Gastroesophageal sphincter (tissue), 4 donors: ENCODE data around the gene IL24. TPM values are rescaled to one million over a fixed set of nuclear protein-coding genes. Genes with fewer than 3 reads are reported as not detected.
"Not testable (repeated sequence)": the region's sequence is repeated elsewhere in the genome, so short reads cannot be mapped to it uniquely, and the experiment has no call there.

Experiments used
- ATAC-seq: fragments of 150-250 bp; one replicate; pipeline ENCODE4 v1.9.1; 2016; ENCODE audit warnings: mild to moderate bottlenecking, moderate library complexity
- H3K27ac ChIP-seq, 4 donors: fragments of 200-600 bp; sonication (generic) in 3 of 4; 1 replicate in 3 of 4; 2 replicates in 1 of 4; pipeline ENCODE4 v1.5.1; 2016 to 2019
- H3K27me3 ChIP-seq: fragments of 200-600 bp; sonication (generic); one replicate; pipeline ENCODE4 v1.5.1; 2019
- H3K36me3 ChIP-seq, 2 donors: fragments of 200-600 bp; sonication (generic); one replicate each; pipeline ENCODE4 v1.5.1; 2019; ENCODE audit warnings: control low read depth in 1 of 2
- H3K4me1 ChIP-seq, 3 donors: fragments of 200-600 bp; sonication (generic); 1 replicate in 2 of 3; 2 replicates in 1 of 3; pipeline ENCODE4 v1.5.1; 2016 to 2019; ENCODE audit warnings: control low read depth in 2 of 3
- H3K4me3 ChIP-seq, 2 donors: fragments of 200-600 bp; sonication (generic); one replicate each; pipeline ENCODE4 v1.5.1; 2019; ENCODE audit warnings: mild to moderate bottlenecking in 1 of 2, moderate library complexity in 1 of 2
- H3K9me3 ChIP-seq, 3 donors: fragments of 200-600 bp; sonication (generic); one replicate each; pipeline ENCODE4 v1.5.1; 2017 to 2019; ENCODE audit warnings: control low read depth in 2 of 3
- EP300 ChIP-seq: sonication (generic); formaldehyde crosslinking; IDR thresholded peaks from one replicate; pipeline ENCODE4 v1.6.1; 2017; ENCODE audit warnings: antibody characterized with exemption, mild to moderate bottlenecking
- POLR2A ChIP-seq, 2 donors: fragments of 450-650 bp; IDR thresholded peaks; one replicate each; pipeline ENCODE4 v1.6.1; 2017; ENCODE audit warnings: antibody characterized with exemption in 2 of 2, mild to moderate bottlenecking in 2 of 2, moderate library complexity in 1 of 2
- POLR2AphosphoS5 ChIP-seq: sonication (generic); formaldehyde crosslinking; IDR thresholded peaks from one replicate; pipeline ENCODE4 v1.6.1; 2017; ENCODE audit warnings: antibody characterized with exemption
- WGBS, 2 donors: methylation state at CpG; one replicate each; pipeline ENCODE4 v1.1.5; 2018; ENCODE audit warnings: low coverage in 1 of 2; 5-methylcytosine and 5-hydroxymethylcytosine counted together
- total RNA-seq, 4 donors: library from RNA; depleted of rRNA; stranded (reverse); fragments of >200 nt; gene quantifications; one replicate each; pipeline ENCODE4 v1.1.0, GENCODE V29; 2016
- TF ChIP-seq, protein P1 (sequence below), 4 experiments: fragments of 200-600 bp in 2 of 4; fragments of 450-650 bp in 2 of 4; sonication (generic) in 1 of 4; IDR thresholded peaks; one replicate each; pipeline ENCODE4 v1.5.1; 2017 to 2019; ENCODE audit warnings: antibody characterized with exemption in 4 of 4, mild to moderate bottlenecking in 2 of 4, moderate library complexity in 2 of 4

IL24 gene
- total RNA-seq, 4 donors from 2014 or later = not detected

DNA sequence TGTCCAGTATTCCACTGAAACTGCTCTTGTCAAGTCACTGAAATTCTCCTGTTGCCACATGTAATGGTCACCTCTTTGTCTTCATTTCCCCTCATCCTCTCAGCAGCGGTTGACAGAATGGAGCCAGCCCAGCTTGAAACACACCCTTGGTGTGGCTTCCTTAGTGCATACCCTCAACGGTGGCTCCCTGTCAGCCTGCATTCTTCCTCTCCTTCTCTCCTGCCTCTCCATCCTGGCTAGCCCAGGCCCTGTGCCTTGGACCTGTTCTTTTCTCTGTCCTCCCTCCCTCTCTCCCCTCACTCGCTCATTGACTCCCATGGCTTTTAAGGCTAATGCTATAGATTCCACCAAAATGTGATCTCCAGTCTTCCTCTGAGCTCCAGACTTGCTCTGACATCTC, 20.8 kb downstream of the IL24 start:
- Histone ChIP-seq H3K4me1 (no peaks in the 10 kb centered on the region), H3K27ac (no peak overlapping the region), H3K4me3 (no peak overlapping the region), H3K27me3 (peaks cover 32% of the 10 kb centered on the region), H3K36me3 (no peaks in the 10 kb centered on the region), H3K9me3 (no peaks in the 10 kb centered on the region)
- 79 to 88% methylated on average over 1 to 3 of the region's 3 CpGs for WGBS, 2 donors
- TF ChIP-seq POLR2AphosphoS5 (no peak), EP300 (no peak), POLR2A (IDR thresholded peaks at IDR 0.05) (no peak)
- TF ChIP-seq, protein P1, sequence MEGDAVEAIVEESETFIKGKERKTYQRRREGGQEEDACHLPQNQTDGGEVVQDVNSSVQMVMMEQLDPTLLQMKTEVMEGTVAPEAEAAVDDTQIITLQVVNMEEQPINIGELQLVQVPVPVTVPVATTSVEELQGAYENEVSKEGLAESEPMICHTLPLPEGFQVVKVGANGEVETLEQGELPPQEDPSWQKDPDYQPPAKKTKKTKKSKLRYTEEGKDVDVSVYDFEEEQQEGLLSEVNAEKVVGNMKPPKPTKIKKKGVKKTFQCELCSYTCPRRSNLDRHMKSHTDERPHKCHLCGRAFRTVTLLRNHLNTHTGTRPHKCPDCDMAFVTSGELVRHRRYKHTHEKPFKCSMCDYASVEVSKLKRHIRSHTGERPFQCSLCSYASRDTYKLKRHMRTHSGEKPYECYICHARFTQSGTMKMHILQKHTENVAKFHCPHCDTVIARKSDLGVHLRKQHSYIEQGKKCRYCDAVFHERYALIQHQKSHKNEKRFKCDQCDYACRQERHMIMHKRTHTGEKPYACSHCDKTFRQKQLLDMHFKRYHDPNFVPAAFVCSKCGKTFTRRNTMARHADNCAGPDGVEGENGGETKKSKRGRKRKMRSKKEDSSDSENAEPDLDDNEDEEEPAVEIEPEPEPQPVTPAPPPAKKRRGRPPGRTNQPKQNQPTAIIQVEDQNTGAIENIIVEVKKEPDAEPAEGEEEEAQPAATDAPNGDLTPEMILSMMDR (IDR thresholded peaks at IDR 0.05) = no peak
- no peak for ATAC-seq

DNA sequence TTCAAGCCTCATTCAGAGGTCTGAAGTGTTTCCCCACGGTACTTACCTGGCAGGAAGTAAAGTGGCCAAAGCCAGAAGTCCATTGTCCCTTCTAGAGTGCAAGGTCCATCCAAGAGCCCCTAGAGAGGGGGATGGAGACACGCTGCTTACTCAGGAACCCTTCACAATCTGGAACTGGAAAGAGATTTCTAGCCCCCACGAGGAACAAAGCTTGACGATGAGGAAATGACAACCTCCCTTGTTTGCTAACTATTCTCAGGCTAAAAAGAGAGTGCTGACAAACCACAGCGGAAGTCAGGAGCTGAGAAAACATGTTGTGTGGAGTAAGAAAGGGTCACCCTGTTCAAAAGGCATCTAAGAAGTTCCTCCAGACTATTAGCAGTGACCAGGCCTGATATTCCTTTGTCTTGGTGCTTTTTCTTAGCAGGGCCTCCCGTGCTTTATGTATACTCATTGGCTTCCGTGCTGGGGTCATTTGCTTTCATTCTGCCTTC, 24.6 kb downstream of the IL24 start, which contains the start of gene FCMR:
Gene FCMR, minus strand, starts transcription at position 170 of the 494 bp plus-strand sequence. Its CDS starts 87 bp downstream, at position 83.
- WGBS, 2 donors = 55 to 69% methylated on average over 5 to 6 of the region's 7 CpGs

DNA sequence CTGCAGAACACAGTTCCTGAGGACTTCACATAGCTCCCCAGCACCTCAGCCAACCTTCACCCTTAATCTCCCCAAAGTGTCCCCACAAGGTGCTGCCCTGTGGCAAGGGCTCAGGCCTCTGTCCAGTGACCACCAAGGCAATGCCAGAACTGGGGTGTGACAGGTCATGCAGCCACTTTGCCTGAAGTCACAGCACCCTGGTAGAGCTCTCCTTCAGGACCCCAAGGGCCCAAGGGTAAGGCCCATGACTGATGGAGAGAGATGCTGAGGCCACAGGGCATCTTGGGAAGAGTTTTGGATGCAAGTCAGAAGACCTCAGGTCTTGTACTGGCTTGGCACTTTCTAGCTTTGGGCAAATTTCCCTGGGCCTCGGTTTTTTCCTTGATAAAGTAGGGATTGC, 25.3 kb downstream of the IL24 start:
- H3K27ac ChIP-seq = no peak overlapping the region
- H3K4me3 ChIP-seq = no peak overlapping the region
- TF ChIP-seq EP300 = no peak
- TF ChIP-seq, protein P1 (IDR thresholded peaks at IDR 0.05) = no peak
- no peak for TF ChIP-seq POLR2A (IDR thresholded peaks at IDR 0.05)
- H3K9me3 ChIP-seq = no peaks in the 10 kb centered on the region
- no peaks in the 10 kb centered on the region for H3K36me3 ChIP-seq
- 80 to 100% methylated on average over 1 of the region's 1 CpG for WGBS, 2 donors
- no peak for ATAC-seq
- H3K27me3 ChIP-seq = no peaks in the 10 kb centered on the region
- H3K4me1 ChIP-seq = no peaks in the 10 kb centered on the region

More for the DNA sequence above, 24.6 kb downstream of the IL24 start, which contains the start of gene FCMR:
- Histone ChIP-seq H3K4me1 (no peaks in the 10 kb centered on the region), H3K36me3 (no peaks in the 10 kb centered on the region), H3K27ac (no peak within 1 kb of the TSS), H3K9me3 (no peaks in the 10 kb centered on the region), H3K4me3 (no peak within 1 kb of the TSS), H3K27me3 (no peaks in the 10 kb centered on the region)
- no peak for ATAC-seq
- TF ChIP-seq POLR2A (IDR thresholded peaks at IDR 0.05) = no peak

DNA sequence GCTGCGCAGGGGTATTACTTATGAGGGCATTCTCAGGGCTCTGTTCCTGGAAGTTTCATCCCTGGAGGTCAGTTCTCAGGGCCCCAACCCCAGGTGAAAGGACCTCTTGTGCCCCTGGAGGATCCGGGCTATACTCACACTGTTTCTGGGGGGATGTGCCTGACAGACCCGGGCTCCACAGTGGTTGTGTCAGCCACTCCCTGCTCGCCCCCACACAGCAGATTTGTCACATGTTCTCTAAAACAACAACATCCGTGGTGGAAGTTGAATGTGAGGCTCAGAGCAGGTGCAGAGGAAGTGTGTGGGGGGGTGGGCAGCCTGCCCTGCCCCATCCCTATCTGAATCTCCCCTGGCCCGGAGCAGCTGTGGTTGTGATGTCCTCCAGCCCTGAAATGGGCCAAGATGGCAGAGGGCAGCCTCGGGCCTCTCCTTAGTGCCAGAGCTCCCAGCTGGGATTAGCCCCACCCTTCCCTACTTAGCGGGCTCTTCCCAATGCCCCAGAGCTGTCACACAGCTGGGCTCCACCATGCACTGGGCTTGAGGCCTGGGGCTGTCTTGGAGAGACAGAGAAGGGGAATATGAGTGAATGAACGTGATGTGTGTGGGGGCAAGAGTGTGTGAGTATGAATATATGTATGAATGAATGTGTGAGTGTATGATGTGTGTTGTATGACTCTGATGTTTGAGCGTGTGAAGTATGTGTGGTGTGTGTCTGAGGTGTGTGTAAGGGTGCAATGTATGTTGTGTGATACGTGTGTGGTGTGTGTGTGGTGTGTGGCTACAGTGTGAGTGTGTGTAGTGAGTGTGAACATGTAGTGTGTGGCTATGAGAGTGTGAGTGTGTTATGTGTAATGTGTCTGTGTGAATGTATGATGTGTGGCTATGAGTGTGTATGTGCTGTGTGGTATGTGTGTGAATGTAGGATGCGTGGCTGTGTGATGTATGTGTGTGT, 26.0 kb downstream of the IL24 start:
- no peaks in the 10 kb centered on the region for H3K27me3 ChIP-seq
- H3K9me3 ChIP-seq = no peaks in the 10 kb centered on the region
- H3K27ac ChIP-seq = no peak overlapping the region
- H3K4me1 ChIP-seq = no peaks in the 10 kb centered on the region
- WGBS, 2 donors = 82 to 89% methylated on average over 4 to 5 of the region's 12 CpGs
- no peaks in the 10 kb centered on the region for H3K36me3 ChIP-seq
- peak; percentile 5 for ATAC-seq
- TF ChIP-seq, protein P1 (IDR thresholded peaks at IDR 0.05) = no peak
- TF ChIP-seq POLR2AphosphoS5 (no peak), POLR2A (IDR thresholded peaks at IDR 0.05) (no peak)
- H3K4me3 ChIP-seq = no peak overlapping the region

DNA sequence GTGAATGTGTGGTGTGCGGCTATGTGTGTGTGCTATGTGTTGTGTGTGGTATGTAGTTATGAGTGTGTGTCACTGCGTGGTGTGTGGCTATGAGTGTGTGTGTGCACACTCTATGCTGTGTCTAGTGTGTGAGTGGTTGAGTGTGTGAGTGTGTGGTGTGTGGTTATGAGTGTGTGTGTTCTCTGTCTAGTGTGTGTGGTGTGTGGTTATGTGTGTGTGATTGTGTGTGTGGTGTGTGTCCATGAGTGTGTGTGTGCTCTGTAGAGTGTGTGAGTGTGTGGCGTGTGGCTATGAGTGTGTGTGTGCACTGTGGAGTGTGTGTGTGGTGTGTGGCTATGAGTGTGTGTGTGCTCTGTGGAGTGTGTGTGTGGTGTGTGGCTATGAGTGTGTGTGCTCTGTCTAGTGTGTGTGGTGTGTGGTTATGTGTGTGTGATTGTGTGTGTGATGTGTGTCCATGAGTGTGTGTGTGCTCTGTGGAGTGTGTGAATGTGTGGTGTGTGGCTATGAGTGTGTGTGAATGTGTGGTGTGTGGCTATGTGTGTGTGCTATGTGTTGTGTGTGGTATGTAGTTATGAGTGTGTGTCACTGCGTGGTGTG, 26.8 kb downstream of the IL24 start:
- not testable (repeated sequence) for H3K27me3 ChIP-seq, H3K4me1 ChIP-seq, H3K27ac ChIP-seq, H3K9me3 ChIP-seq, H3K4me3 ChIP-seq, H3K36me3 ChIP-seq
- 76 to 80% methylated on average over 4 of the region's 4 CpGs for WGBS, 2 donors
- peak; percentile 37 for ATAC-seq
